ENCODE results near the gene LPP. TPM values are rescaled to one million over a fixed set of nuclear protein-coding genes. Genes with fewer than 3 reads are reported as not detected.

LPP gene
- total RNA-seq, 1 donor from 2014 or later = 97.4 TPM

DNA sequence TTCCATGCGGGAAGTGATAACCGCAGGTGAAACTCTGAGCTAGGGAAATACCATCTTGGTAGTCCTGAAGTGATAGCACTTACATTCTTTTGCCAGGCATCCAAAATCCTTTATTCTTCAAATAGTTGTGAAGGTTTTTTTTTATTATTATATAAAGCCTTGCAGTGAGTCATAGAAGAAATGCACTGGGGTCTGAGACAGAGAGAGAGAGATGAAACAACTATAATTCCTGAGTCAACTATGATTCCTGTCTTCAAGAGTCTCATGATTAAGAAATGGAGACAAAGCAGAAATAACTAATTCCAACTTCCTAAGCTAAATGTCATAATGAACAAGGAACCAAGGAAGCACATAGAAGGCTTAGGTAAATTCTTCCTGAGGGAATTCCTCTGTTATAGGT, 495.6 kb downstream of the LPP start:
- no peaks in the 10 kb centered on the region for H3K36me3 ChIP-seq
- no peak for TF ChIP-seq CTCF (IDR thresholded peaks at IDR 0.05; ENCODE audit: borderline replicate concordance)
- intact Hi-C loops (cut with micrococcal nuclease) = no loop called here
- H3K27ac ChIP-seq (replicated peaks) = no peak overlapping the region
- no peaks in the 10 kb centered on the region for H3K9me3 ChIP-seq (replicated peaks)
- DNase-seq = no peak
- H3K27me3 ChIP-seq (ENCODE audit: low read depth) = no peaks in the 10 kb centered on the region
- no peak overlapping the region for H3K4me3 ChIP-seq
- H3K4me1 ChIP-seq = peaks cover 28% of the 10 kb centered on the region

- intact Hi-C loops (cut with micrococcal nuclease) = no loop called here
- Histone ChIP-seq H3K27ac (replicated peaks) (no peak overlapping the region), H3K4me1 (peaks cover 19% of the 10 kb centered on the region), H3K4me3 (no peak overlapping the region), H3K36me3 (no peaks in the 10 kb centered on the region), H3K27me3 (ENCODE audit: low read depth) (no peaks in the 10 kb centered on the region), H3K9me3 (replicated peaks) (no peaks in the 10 kb centered on the region)
- no peak for TF ChIP-seq CTCF (IDR thresholded peaks at IDR 0.05; ENCODE audit: borderline replicate concordance)
- no peak for DNase-seq
Observed at GRCh38 chr3:188656196-188656982, 502.4 kb downstream of the LPP start.

- H3K27ac ChIP-seq (replicated peaks) = no peak overlapping the region
- no peak overlapping the region for H3K4me3 ChIP-seq
- H3K36me3 ChIP-seq = no peaks in the 10 kb centered on the region
- no peak for TF ChIP-seq CTCF (IDR thresholded peaks at IDR 0.05; ENCODE audit: borderline replicate concordance)
- H3K9me3 ChIP-seq (replicated peaks) = no peaks in the 10 kb centered on the region
- intact Hi-C loops (cut with micrococcal nuclease) = no loop called here
- H3K4me1 ChIP-seq = peaks cover 39% of the 10 kb centered on the region
- H3K27me3 ChIP-seq (ENCODE audit: low read depth) = no peaks in the 10 kb centered on the region
- no peak for DNase-seq
Observed at GRCh38 chr3:188658606-188659005, 504.6 kb downstream of the LPP start.

DNA sequence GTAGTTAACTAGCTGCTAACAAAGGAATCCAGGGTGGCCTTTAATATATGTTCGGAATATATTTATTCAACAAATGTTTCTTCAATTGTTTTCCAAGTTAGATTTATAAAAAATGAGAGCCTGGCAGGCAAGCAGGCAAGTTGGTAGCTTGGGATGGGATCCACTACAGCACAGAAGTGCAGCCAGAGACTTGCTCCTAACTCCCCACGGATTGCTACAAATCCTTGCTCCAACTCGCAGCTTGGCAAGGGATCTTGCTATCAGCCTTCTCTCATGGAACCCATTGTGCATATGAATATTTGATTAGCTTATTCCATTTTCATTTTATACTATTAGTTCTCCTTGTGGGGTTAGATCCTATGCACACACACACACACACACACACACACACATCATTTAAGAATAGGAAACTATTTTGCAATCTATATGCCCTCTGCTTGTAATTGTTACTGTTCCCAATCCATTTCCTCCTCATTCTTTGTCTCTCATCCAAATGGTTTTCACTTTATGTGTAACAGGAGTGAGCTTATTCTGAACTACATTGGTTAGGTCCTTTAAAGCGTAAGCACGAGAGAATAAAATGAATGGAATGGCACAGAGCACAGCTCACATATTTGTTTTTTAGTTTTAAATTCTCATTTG, 505.6 kb downstream of the LPP start:
- Histone ChIP-seq H3K4me3 (no peak overlapping the region), H3K36me3 (no peaks in the 10 kb centered on the region), H3K27me3 (ENCODE audit: low read depth) (no peaks in the 10 kb centered on the region), H3K9me3 (replicated peaks) (no peaks in the 10 kb centered on the region), H3K4me1 (peaks cover 39% of the 10 kb centered on the region), H3K27ac (replicated peaks) (no peak overlapping the region)
- intact Hi-C loops (cut with micrococcal nuclease) = no loop called here
- no peak for DNase-seq
- TF ChIP-seq CTCF (IDR thresholded peaks at IDR 0.05; ENCODE audit: borderline replicate concordance) = no peak

DNA sequence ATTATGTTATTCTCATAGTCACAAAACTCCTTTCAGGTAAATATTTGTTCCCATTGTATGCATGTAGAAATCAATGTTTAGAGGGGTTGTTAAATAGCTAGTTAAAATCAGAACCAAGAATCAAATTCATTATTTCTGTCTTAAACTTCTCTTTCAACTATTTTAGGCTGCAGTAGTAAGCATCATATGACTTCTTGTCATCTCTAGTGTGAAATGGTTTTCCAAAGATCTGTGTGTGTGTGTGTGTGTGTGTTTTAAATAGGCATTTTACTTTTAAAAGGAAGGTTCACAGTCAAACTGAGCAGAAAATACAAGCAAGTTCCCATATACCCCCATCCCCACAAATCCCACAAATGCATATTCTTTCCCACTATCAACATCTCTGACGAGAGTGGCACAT, 506.5 kb downstream of the LPP start:
- DNase-seq = no peak
- no peak overlapping the region for H3K27ac ChIP-seq (replicated peaks)
- H3K36me3 ChIP-seq = no peaks in the 10 kb centered on the region
- no peaks in the 10 kb centered on the region for H3K9me3 ChIP-seq (replicated peaks)
- intact Hi-C loops (cut with micrococcal nuclease) = no loop called here
- H3K4me1 ChIP-seq = peaks cover 39% of the 10 kb centered on the region
- H3K4me3 ChIP-seq = no peak overlapping the region
- no peak for TF ChIP-seq CTCF (IDR thresholded peaks at IDR 0.05; ENCODE audit: borderline replicate concordance)
- H3K27me3 ChIP-seq (ENCODE audit: low read depth) = no peaks in the 10 kb centered on the region
